Heart right ventricle (tissue), 16 donors: ENCODE results near the gene CCL5. TPM values are rescaled to one million over a fixed set of nuclear protein-coding genes. Genes with fewer than 3 reads are reported as not detected.

Experiments
- ATAC-seq, 8 donors: fragments of 200-7000 bp; cut with Tn5 transposase; one replicate each; pipeline ENCODE4 v1.9.1; 2020; ENCODE audit warnings: mild to moderate bottlenecking in 8 of 8, moderate library complexity in 8 of 8, moderate number of reproducible peaks in 1 of 8
- DNase-seq, 2 donors: peaks; one replicate each; pipeline ENCODE4 v3.0.0-alpha.2; 2020
- H3K27ac ChIP-seq, 10 donors: fragments of 200-600 bp; sonication (generic) in 2 of 10; one replicate each; pipeline versions ENCODE4 v1.5.0 to v1.8.0; 2020 to 2022; ENCODE audit warnings: mild to moderate bottlenecking in 3 of 10
- H3K27me3 ChIP-seq, 7 donors: fragments of 200-600 bp; one replicate each; pipeline ENCODE4 v1.8.0; 2021 to 2022; ENCODE audit warnings: mild to moderate bottlenecking in 2 of 7
- H3K36me3 ChIP-seq, 9 donors: fragments of 200-600 bp; sonication (generic) in 1 of 9; one replicate each; pipeline versions ENCODE4 v1.5.0 to v1.8.0; 2020 to 2022; ENCODE audit warnings: mild to moderate bottlenecking in 2 of 9
- H3K4me1 ChIP-seq, 9 donors: fragments of 200-600 bp; sonication (generic) in 1 of 9; one replicate each; pipeline versions ENCODE4 v1.5.0 to v1.8.0; 2020 to 2022; ENCODE audit warnings: mild to moderate bottlenecking in 4 of 9
- H3K4me3 ChIP-seq, 10 donors: fragments of 200-600 bp; sonication (generic) in 2 of 10; one replicate each; pipeline versions ENCODE4 v1.5.0 to v1.8.0; 2020 to 2022; ENCODE audit warnings: mild to moderate bottlenecking in 7 of 10, moderate library complexity in 2 of 10
- H3K9me3 ChIP-seq, 11 donors: fragments of 200-600 bp in 10 of 11; sonication (generic) in 2 of 11; one replicate each; pipeline versions ENCODE4 v1.5.0 to v1.8.0; 2013 to 2022; ENCODE audit warnings: mild to moderate bottlenecking in 2 of 11, control low read depth in 1 of 11, moderate library complexity in 1 of 11
- CTCF ChIP-seq, 9 donors: fragments of 200-600 bp; sonication (generic) in 2 of 9; IDR thresholded peaks; one replicate each; pipeline versions ENCODE4 v1.5.0 to v1.8.0; 2021 to 2022; ENCODE audit warnings: antibody characterized with exemption in 9 of 9, mild to moderate bottlenecking in 5 of 9, moderate library complexity in 1 of 9
- WGBS, 2 donors: extraction: QIAGEN DNeasy Blood & Tissue Kit; methylation state at CpG; one replicate each; pipeline ENCODE4 v1.1.7; 2013; ENCODE audit warnings: inconsistent platforms in 1 of 2; 5-methylcytosine and 5-hydroxymethylcytosine counted together
- intact Hi-C, 10 donors: fragments of 100-400 bp; cut with DNase I; formaldehyde crosslinking; loops; one replicate each; pipeline versions ENCODE4 v1.11.1 to v1.14.2; 2022
- polyA plus RNA-seq, 2 donors: library from polyadenylated mRNA; stranded (reverse); fragments of 200-250 nt; gene quantifications; one replicate each; pipeline ENCODE4 v1.2.3, GENCODE V29; 2013
- total RNA-seq, 10 donors: library from RNA; stranded (reverse); fragmentation: NEBNext Ultra II Directional in 3 of 10; extraction: Animal tissue kit (Norgen Biotek cat#: 25700) in 3 of 10; gene quantifications; one replicate each; pipeline versions ENCODE4 v1.2.1 to v1.2.4, GENCODE V29; 2021 to 2023
- donor health status: Arrhythmogenic right ventricular cardiomyopathy.
- donor health status: ischemic (EF 13 %, LVEDD 7.1; RV severe dilation, severe dysfunction).
- donor health status: healthy with polysubstance abuse.
- donor health status: DM: no; HTN: yes; CAD: no.
- donor health status: DM: no; HTN: no; CAD: no.
- donor health status: ischemic (EF 25% LVEDD 6.9; RV normal size, moderate dysfunction).
- donor health status: ischemic (EF 25% LVEDD 5.7; RV mildly dilated, moderate dysfunction).
- donor health status: healthy.
- donor health status: DM: yes; HTN: yes; CAD: no.
- donor health status: Ischemic cardiomyopathy.
- donor health status: ischemic (EF 35%, LVEDD 5.7; RV mildly dilated, moderate dysfunction).
- donor health status: nonischemic (EF 11% LVEDD 7.7; RV severe dilation, severe dysfunction).
- donor health status: DM: yes; HTN: yes; CAD: no.
- donor health status: PGD.
- donor health status: ischemic (EF 29% LVEDD 5.4; RV normal size, mild dysfunction).
- donor health status: nonischemic (EF 23%, LVEDD 6.1; RV moderate dilation, normal function).

CCL5 gene
- total and polyA plus RNA-seq, 12 donors = 0.47 to 29.8 (median 1.4) TPM

- Histone ChIP-seq H3K27ac (peak overlapping the region in 2 of 10 donors; percentile 25 to 45), H3K4me3 (no peak overlapping the region), H3K36me3 (peaks cover 0 to 97% (median 37%) of the 10 kb centered on the region in 9 donors), H3K4me1 (peaks cover 0 to 9% (median 0%) of the 10 kb centered on the region in 9 donors), H3K27me3 (no peaks in the 10 kb centered on the region), H3K9me3 (no peaks in the 10 kb centered on the region)
- intact Hi-C loops = loop anchor here in 1 of 10 donors (5.0 kb wide), 1 partner anchor 299 kb away; no protein-coding TSS in a partner anchor
- ATAC-seq (peak in 1 of 8 donors; percentile 49), DNase-seq (no peak)
- 73 to 77% methylated on average over 4 of the region's 4 CpGs for WGBS, 2 donors
- no peak for TF ChIP-seq CTCF (IDR thresholded peaks at IDR 0.05)
Measured at GRCh38 chr17:35847633-35848373, 32.4 kb downstream of the CCL5 start.

- WGBS, 2 donors = 76 to 84% methylated on average over 2 of the region's 2 CpGs
- intact Hi-C loops = loop anchor here in 1 of 10 donors (5.0 kb wide), 1 partner anchor 300 kb away; no protein-coding TSS in a partner anchor
- Histone ChIP-seq H3K36me3 (peaks cover 0 to 97% (median 45%) of the 10 kb centered on the region in 9 donors), H3K4me1 (peaks cover 0 to 9% (median 0%) of the 10 kb centered on the region in 9 donors), H3K4me3 (no peak overlapping the region), H3K9me3 (no peaks in the 10 kb centered on the region), H3K27me3 (no peaks in the 10 kb centered on the region), H3K27ac (peak overlapping the region in 2 of 10 donors; percentile 25 to 45)
- ATAC-seq (no peak), DNase-seq (no peak)
- TF ChIP-seq CTCF (IDR thresholded peaks at IDR 0.05) = no peak
Measured at GRCh38 chr17:35847006-35847405, 33.2 kb downstream of the CCL5 start.

DNA sequence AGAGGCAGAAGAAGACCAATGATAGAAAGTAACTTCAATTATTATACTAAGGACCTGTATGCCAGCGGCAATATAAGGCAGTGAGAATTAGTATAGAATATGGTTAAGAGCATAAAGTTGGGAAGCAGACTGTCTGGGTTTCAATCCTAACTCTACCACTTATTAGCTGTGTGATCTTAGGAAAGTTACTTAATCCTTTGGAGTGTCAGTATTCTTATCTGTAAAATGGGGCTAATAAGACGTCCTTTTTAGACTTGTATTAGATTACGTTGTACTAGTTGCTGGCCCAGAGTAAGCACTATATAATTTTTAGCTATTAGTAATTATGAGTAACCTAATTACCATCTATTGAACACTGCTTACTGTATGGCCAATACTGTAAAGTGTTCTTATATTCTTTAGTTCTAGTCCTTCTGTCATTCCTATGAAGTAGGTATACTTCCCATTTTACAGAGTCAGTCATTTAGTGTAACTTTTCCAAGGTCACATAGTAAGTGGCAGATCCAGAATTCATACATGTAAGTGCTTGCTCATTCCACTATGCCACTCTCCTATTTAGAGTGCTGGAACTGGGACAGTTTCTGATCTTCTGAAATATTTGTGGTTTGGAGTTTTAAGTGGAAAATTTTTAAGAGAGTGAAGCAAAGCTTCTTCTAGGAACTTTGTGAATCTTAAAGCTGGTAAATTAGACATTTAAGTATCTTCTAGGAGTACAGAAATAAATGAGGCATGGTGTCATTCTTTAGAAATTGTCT is 33.9 kb downstream of the CCL5 start:
- Histone ChIP-seq H3K4me1 (peaks cover 0 to 9% (median 0%) of the 10 kb centered on the region in 9 donors), H3K27ac (no peak overlapping the region), H3K27me3 (no peaks in the 10 kb centered on the region), H3K9me3 (no peaks in the 10 kb centered on the region), H3K4me3 (no peak overlapping the region), H3K36me3 (peaks cover 0 to 97% (median 52%) of the 10 kb centered on the region in 9 donors)
- DNase-seq = no peak
- intact Hi-C loops = loop anchor here in 1 of 10 donors (5.0 kb wide), 1 partner anchor 301 kb away; no protein-coding TSS in a partner anchor
- TF ChIP-seq CTCF (IDR thresholded peaks at IDR 0.05) = no peak
- ATAC-seq = no peak
- WGBS, 2 donors = 89 to 90% methylated on average over 3 of the region's 3 CpGs

- no peak overlapping the region for H3K4me3 ChIP-seq
- H3K36me3 ChIP-seq = peaks cover 0 to 99% (median 67%) of the 10 kb centered on the region in 9 donors
- ATAC-seq = peak in 2 of 8 donors; percentile 27 to 39
- no peaks in the 10 kb centered on the region for H3K27me3 ChIP-seq
- peaks cover 0 to 9% (median 0%) of the 10 kb centered on the region in 9 donors for H3K4me1 ChIP-seq
- TF ChIP-seq CTCF (IDR thresholded peaks at IDR 0.05) = no peak
- DNase-seq = no peak
- intact Hi-C loops = no loop called here
- 98% methylated on average over 19 of the region's 19 CpGs for WGBS, 2 donors
- H3K9me3 ChIP-seq = no peaks in the 10 kb centered on the region
- H3K27ac ChIP-seq = no peak overlapping the region
Measured at GRCh38 chr17:35844547-35844946, 35.6 kb downstream of the CCL5 start.
